ENCODE data around the gene GOLGA6C.
"Not testable (repeated sequence)": the region's sequence is repeated elsewhere in the genome, so short reads cannot be mapped to it uniquely, and the experiment has no call there.

Gene GOLGA6C

DNA sequence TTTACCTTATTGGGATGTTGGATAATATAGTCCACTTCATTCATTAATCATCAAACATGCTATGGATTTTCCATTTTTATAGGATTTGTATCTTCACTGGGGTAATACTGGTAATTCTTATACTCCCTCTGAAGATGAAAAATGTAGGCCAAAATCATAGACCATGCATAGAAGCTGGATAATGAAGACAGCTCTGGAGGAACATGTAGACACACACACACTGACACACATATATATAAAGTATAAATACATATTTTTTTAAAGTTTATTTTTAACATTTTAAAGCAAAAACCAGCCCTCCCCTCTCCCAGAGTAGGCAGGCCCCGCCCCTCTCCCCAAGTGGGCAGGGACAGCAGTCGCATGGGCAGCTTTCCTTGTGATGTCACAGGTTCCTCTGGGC lies at the start of gene GOLGA6C:
GOLGA6C (plus strand) TSS at position 301 of the 400 bp plus-strand sequence. CDS start 265 bp downstream, outside the sequence.
- DNase-seq (ENCODE audit: low spot score): not testable (repeated sequence)

GRCh38 chr15:75208501-75209288 lies 49.4 kb upstream of the GOLGA6C start:
- DNase-seq (ENCODE audit: low spot score): no peak

GRCh38 chr15:75209289-75209676 lies 48.9 kb upstream of the GOLGA6C start:
- no peak for DNase-seq (ENCODE audit: low spot score)

- no peak for DNase-seq (ENCODE audit: low spot score)
These were observed 47.3 kb upstream of the GOLGA6C start for GRCh38 chr15:75210811-75211230.

DNA sequence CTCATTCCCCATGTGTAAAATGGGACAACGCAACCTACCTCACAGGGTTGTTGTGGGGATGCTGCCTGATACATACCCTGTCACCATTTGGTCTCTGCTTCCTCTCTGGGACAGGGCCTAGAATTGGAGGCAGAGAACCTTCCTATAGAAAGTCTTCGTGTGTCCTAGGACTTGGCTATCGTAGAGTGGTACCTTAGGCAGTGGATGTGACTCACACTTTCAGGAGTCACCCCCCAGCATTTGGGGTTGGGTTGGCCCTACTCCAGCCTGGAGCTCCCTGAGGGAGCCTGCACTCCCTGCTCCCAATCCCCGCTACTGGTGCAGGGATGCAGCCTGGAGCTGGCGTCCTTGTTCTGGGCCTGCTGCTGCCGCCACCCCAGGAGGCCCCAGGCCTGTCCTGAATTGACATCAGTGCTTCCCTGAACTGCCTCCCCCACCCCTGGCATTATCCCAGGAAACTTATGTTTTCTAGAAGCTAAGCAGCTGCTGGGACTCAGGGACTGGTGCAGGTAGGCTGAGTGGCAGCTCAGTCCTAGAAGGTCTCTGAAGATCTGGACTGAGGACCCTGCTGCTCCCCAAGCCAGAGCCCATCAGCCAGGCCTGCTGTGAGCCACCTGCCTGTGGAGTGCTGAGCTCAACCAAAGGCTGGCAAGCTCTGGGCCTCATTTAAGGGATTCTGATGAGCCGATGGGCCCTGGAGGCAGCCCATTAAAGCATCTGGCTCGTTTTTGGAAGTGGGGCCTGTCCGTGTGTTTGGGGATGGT lies 46.5 kb upstream of the GOLGA6C start:
- DNase-seq (ENCODE audit: low spot score): no peak

DNA sequence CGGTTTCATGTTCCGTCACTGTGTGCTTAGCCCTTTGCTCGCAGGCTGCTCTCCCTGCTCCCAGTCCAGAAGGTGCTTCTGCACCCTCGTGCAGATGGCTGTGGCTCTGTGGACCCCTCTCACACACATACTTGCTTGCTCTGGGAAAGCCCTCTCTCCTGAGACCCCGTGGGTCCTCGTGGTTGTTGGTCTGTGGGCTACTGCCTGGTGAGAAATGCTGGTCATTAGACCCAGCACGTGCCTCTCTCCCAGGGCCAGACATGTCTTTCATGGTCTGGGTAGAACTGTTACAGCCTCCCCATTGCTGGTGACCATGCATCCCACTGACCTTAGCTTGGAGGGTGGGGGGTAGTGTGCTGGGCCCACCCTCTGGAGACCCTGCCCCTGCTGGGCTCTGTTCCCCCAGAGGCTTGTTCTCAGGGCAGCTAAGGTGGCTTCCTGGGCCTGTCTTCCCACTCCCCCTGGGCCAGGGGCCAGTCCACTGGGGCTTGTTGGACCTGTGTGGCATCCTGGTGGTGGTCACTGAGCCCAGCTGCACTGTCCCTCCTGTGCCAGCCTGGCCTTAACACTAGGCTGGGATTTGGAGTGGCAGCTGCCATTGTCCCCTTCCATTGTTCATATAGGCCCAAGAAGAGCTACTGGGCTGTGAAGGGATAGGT lies 45.8 kb upstream of the GOLGA6C start:
- DNase-seq (ENCODE audit: low spot score): no peak

DNA sequence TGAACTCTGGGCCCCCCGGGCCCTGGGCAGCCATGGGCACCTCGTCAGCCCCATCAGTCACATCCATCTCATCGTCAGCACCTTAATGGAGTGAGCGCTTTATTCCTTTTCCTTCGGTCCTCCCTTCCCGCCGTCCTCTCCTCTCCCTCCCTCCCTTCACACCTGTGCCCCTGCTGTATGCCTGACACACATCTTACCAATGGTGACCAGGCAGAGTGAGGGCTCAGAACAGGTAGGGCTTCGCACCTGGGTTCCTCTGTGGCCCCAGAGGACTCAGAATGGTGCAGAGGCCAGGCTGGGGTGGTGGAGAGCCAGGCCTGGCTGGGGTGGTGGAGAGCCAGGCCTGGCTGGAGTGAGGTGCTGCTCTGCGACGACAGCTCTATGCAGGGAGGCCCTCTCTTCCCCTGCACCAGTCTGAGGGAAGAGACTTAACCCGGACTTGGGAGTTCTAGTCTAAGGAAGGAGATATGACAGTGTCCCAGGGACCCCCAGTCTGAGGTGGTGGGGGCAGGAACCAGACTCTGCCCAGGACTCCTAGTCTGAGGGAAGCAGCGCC lies 44.8 kb upstream of the GOLGA6C start:
- DNase-seq (ENCODE audit: low spot score): no peak

GRCh38 chr15:75213768-75214221 lies 44.3 kb upstream of the GOLGA6C start:
- no peak for DNase-seq (ENCODE audit: low spot score)

GRCh38 chr15:75214293-75215096 lies 43.6 kb upstream of the GOLGA6C start:
- no peak for DNase-seq (ENCODE audit: low spot score)

DNA sequence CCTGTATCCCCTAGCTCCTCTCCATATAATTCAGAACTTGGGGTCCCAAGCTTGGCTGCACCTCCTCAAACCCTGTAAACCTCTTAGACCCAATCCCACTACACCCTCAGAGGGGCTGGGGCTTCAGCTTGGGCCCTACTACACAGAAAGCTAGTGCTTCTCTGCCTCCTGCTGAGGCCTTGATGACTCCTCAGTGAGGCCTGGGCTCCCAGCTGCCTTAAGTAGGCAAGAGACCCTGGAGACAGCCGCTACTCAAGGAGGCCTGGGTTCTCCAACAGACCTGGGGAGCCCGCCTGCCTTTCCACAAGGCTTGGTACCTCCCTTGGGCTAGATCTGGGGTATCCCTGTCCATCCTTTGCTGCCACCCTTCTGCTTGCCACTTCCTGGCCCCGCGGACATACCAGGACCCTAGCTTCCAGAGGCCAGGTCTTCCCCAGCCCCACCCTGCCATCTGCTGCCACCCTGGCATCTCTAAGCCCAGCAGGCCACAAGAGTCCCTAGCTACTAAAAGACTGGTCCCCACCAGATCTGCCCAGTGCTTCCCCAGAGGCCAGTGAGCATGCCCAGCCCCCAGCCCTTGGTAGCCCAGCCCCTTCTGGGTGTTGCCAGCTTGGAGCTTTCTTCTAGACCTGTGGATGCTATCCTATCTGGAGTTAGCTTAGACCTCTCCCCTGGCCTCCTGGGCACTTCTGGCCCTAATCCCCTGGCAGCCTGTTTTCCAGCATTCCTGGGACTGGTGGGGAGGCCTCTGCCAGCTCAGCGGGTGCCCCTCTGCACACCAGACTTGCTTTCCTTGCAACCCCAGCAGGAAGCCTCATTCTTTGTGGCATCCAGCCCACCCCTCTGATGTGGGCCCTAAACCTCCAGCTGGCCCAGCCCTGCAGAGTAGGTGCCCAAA lies 42.8 kb upstream of the GOLGA6C start:
- no peak for DNase-seq (ENCODE audit: low spot score)

DNA sequence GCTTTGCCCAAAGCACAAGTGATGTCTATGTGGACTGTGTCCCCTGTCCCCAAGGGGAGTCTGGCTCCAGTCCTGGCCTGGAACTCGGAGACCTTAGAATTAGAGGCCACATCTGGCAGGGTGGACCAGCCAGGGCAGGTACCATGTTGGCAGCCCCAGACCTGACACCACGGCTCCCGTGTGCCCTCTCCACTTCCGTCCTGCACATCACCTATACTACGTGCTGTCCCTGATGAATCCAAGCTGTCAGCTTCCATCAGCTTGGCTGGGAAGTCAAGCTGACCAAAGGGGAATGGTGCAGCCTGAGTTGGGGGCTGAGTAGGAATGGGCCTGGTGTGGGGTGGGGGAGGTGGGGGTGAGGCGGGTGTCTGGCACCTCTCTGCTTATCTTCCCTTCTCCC lies 41.1 kb upstream of the GOLGA6C start:
- DNase-seq (ENCODE audit: low spot score): no peak

- not testable (repeated sequence) for DNase-seq (ENCODE audit: low spot score)
These were observed 40.6 kb upstream of the GOLGA6C start for GRCh38 chr15:75217574-75217973.

DNA sequence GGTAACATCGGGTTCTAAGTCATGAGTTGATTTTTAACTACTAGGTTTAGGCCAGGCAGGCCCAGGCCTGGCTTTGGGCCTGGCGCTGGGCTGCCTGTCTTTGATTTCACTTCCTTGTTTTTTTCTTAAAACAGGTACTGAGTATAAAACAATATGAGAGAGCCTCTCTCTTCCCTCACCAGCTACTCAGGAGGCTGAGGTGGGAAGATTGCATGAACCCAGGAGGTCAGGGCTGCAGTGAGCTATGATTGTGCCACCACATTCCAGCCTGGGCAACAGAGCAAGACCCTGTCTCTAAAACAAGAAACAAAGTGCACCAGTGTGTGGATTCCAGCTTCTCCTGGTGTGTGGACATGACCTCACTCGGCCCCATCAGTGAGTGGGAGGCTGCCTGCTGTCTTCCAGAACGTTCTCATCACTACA lies 38.6 kb upstream of the GOLGA6C start:
- not testable (repeated sequence) for DNase-seq (ENCODE audit: low spot score)

DNA sequence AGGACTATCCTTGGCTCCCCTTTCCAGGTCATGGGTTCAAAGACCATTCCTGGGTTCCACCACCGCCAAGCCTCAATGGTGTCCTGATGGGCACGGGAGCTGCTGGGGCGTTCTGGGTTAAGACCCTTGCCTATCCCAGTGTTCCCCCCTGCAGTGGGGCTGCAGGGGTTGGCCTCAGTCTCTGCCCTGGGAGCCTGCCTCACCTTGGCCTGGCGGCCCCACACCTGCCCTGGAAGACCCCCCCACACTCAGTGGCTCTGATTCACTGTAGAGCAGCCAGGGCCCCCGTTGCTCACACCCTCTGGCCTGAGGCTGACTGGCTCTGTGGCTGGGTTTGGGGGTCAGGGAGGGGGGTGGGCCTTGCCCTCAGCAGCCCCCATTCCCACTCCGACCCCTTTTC lies 34.4 kb upstream of the GOLGA6C start:
- no peak for DNase-seq (ENCODE audit: low spot score)

DNA sequence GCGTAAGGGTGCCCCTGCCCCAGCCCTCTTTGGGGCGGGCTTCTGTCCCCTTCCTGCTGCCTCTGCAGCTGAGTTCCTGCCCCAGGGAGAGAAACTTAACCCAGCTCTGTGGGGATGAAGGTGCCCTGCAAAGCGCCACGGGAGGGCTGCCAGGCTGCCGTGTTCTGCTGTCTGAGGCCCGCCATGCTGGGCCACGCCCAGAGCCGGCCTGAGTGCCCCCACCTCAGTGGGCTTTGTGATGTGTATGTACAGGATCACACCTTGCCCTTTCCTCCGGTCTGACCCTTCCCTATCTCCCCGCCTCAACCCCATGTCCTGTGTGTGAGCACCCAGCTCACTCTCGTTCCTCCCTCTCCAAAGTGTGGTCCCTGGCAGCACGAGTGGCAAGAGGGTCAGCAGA lies 33.9 kb upstream of the GOLGA6C start:
- DNase-seq (ENCODE audit: low spot score): no peak

GRCh38 chr15:75225102-75225836 lies 32.9 kb upstream of the GOLGA6C start:
- not testable (repeated sequence) for DNase-seq (ENCODE audit: low spot score)

- no peak for DNase-seq (ENCODE audit: low spot score)
These were observed 32.0 kb upstream of the GOLGA6C start for GRCh38 chr15:75225951-75226732.

- DNase-seq (ENCODE audit: low spot score): not testable (repeated sequence)
These were observed 31.0 kb upstream of the GOLGA6C start for GRCh38 chr15:75227112-75227511.

Data from hepatic stellate cell (primary cell).